HTR-8/SVneo (cell line): ENCODE results near the gene WDR86.

Source experiments
- DNase-seq: peaks from one replicate; pipeline ENCODE4 v3.0.0; 2011; ENCODE audit warnings: low spot score, mixed read lengths; ENCODE audit not compliant: insufficient read length
- FAIRE-seq: peaks from 2 replicates; lab custom pipeline; 2011; peaks lifted over from hg19 to GRCh38; lab: Jason Lieb, UNC

WDR86 gene

GRCh38 chr7:151408839-151409666 lies 785 bp downstream of the WDR86 start:
- DNase-seq = no peak
- no peak for FAIRE-seq

- DNase-seq (no peak), FAIRE-seq (no peak)
Observed at GRCh38 chr7:151408498-151408838, 1.4 kb downstream of the WDR86 start.

DNA sequence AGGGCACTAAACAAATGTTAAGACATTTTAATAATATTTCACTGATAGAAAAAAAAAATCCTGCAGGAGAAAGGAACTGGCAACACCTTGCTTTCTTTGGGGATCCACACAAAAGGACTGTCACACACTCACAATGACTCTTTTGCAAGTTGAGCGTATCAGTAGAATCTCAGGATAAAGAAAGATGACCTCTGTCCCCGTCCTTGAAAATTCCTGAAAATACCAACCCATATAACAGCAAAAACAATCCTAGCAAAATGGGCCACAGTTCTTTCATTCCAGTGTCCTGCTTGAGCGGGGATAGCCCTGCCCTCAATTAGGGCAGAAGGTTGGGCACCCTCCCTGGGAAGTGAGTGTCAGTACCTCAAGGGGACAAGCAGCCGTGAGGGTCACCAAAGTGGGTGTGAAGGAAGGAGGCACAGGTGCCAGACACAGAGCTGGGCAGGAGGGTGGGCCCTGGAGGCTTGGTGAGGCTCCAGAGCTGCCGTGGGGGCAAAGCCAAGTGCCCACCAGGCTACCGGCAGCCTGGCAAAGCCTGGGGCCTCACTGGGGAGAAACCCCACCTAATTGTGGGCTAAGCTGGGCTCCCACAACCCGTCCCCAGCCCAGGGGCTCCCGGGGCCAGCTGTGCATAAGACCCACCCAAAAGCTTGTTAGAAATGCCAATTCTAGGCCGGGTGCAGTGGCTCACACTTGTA lies 2.8 kb downstream of the WDR86 start:
- DNase-seq = no peak
- no peak for FAIRE-seq

DNA sequence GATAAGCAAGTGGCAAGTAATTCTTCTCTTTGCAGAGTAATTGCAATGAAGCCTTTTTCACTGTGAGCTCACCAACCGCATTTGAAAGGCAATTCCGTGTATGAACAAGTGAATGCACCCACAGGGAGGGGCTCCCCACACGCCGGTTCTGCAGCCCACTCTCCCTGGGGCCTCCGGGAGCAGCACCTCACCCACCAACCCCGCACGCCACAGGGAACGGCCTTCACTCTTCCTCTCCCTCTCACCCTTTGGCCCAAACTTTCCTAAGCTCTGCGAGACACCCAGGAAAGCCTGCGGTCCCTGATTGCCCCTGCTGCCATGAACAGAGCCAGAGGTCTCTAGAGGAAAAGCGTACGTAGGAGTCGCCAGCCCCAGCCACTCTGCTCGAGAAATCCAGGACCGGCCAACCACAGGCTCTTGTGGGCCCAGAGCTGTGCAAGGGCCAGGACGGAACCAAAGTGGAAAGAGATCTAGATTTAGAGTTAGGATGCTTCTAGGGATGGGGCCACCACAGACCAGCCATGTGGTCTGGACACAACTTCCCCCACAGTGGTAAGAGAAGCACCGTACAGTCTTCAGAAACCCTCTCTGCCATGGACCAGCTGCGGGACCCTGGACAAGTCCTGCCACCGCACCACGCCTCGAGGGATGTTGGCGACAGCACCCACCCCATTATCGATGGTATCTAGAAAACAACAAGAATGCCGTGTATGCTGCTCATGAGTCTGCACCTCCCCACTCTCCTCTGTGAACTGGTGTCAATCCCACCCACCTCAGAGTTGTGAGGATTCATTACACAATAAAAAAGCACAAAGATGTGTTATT lies 3.6 kb downstream of the WDR86 start:
- no peak for DNase-seq
- no peak for FAIRE-seq

GRCh38 chr7:151405588-151405987 lies 4.2 kb downstream of the WDR86 start:
- FAIRE-seq = no peak
- DNase-seq = no peak

DNA sequence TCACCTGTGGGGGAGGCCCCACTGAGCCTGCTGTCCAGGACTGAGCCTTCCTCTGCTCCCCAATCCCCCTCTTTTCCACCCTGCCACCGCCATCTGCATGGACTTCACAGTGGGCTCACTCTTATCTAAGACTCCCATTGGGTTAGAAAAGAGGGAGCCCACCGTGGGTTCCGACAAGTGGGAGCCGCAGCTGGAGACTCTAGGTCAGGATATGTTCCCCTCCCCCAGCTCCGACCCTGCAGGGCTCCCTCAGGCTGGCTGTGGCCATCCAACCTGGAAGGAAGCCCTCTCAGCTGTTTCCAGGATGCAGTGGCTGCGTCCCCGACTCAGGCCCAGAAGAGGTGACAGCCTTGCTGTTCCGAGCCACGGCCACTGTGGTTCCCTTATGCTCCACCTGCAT lies 4.8 kb downstream of the WDR86 start:
- DNase-seq (no peak), FAIRE-seq (no peak)

GRCh38 chr7:151404216-151405011 lies 5.4 kb downstream of the WDR86 start:
- FAIRE-seq = no peak
- no peak for DNase-seq

- no peak for DNase-seq
- FAIRE-seq = no peak
Observed at GRCh38 chr7:151403764-151404163, 6.1 kb downstream of the WDR86 start.

GRCh38 chr7:151402029-151402835 lies 7.6 kb downstream of the WDR86 start:
- FAIRE-seq (no peak), DNase-seq (no peak)

DNA sequence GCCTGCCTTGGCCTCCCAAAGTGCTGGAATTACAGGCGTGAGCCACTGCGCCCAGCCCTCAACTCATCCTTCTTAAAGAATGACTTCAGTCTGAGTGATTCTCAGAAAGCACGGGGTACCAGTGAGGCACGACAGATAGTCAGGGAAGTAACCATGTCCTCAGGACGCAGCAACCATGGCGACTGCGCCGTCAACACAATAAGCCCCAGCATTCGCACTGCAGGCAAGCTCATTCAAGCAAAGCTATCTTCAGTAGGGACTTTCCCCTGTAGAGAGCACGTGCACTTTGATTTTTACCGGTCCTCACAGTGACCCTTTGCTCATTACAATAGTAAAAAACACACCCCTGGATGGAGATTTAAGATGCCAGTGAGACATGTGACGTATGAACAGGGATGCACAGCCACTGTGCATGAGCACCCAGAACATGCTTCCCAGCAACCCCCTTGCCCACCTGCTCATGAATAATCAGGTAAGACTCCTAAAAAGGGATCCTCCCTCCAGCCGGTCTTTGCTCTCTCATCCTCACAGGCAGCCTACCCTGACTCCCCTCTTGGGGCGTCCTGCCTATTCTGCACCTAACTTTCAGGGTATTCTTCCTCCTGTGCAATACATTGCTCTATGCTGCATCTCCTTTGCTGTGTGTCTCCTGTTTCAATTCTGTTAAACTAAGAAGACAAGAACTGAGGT lies 9.1 kb downstream of the WDR86 start:
- DNase-seq (no peak), FAIRE-seq (no peak)

- DNase-seq = no peak
- FAIRE-seq = no peak
Observed at GRCh38 chr7:151399906-151400305, 9.9 kb downstream of the WDR86 start.

DNA sequence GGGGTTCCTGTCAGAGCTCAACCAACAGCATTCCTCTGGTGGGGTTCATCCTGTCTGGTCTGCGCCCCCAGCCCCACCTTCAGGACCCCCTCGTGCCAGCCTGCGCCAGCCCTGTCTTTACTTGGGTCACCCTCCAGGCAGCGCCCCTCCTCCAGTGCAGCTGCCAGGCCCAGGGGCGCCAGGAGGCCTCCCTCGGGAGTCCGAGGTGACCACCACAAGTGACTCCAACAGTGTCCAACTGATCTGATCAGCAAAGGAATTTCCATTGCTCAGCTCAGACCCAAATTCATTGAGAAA lies 10.6 kb downstream of the WDR86 start:
- DNase-seq = no peak
- no peak for FAIRE-seq

- FAIRE-seq (peak; percentile 91), DNase-seq (no peak)
Observed at GRCh38 chr7:151398446-151399304, 11.2 kb downstream of the WDR86 start.

- no peak for FAIRE-seq
Observed at GRCh38 chr7:151397026-151397425, 12.8 kb downstream of the WDR86 start.

DNA sequence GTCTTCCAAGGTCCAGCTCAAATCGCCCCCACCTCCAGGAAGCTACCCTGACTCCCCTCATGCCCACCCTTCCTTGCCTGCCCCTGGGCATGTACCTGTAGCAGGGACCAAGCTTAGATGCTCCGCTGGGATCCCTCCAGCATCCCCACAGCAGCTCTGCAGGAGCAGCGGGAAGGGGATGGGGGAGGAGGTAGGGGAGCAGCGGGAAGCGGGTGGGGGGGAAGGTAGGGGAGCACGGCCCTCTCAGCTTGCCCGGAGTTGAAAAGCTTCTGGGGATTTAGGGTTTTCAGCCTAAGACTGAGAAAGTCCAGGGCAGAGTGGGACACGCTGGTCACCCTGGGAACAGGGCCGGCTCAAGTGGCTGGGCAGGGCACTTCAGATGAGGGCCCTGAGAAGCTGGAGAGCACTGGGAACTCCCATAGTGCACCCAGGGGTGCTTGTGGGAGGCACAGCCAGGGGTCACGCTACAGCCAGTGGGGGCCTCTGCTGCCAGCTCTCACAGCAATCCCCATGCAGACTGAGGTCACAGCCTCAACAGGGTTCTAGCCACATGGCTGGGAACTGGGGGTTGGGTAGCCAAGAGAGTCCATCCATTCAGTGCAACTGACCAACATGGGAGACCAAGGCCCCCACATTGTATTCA lies 13.4 kb downstream of the WDR86 start:
- FAIRE-seq (no peak), DNase-seq (no peak)

More at GRCh38 chr7:151397026-151397425, 12.8 kb downstream of the WDR86 start:
- no peak for DNase-seq

GRCh38 chr7:151395036-151395367 lies 14.8 kb downstream of the WDR86 start:
- DNase-seq (no peak), FAIRE-seq (no peak)

DNA sequence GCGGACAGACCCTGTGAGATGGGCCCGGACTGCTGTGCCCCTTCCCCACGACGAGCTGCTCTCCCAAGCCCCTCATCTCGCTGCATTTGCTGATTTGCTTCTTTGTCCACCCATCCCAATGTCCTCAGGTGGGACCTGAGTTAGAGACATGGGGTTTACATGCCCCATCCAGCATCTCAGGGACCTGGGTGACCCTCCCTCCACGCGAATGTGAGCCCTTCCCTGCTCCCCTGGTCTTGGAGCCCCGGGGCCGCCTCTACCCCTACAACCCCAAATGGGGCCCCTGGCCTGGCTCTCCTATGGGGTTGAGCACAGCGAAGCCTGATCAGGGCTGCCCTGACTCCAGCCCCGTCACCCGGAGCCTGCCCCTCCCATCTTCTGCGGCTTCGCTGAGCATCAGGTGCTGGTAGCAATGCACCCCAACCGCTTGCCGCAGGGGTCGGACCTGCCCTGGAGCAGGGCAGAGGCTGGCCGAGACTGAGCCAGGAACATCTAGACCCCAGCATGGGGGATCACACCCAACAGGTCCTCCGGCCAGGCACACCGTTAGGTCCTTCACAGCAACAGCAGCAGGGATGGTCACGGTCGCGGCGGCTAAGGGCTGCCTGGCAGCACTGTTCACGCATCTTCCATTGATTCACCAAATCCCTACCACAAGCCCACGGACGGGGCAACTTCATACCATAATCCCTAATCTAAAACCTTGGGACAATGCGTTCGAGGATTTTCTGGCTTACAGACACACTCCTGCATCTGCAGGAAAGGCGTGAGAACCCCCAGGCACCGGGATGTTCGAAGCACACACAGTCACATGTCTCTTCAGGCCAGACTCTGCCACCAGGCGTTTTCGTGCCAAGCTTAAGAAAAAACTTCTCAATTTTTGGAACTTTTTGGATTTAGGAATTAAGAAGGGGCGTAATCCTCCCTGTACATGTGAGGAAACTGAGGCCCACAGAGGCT lies 15.5 kb downstream of the WDR86 start:
- FAIRE-seq (no peak), DNase-seq (no peak)
